ENCODE results near the gene RNF10.

Gene RNF10

GRCh38 chr12:120618954-120619615 lies 84.9 kb downstream of the RNF10 start:
- no peak for DNase-seq

- no peak for DNase-seq
Observed at GRCh38 chr12:120620624-120621023, 86.5 kb downstream of the RNF10 start.

- no peak for DNase-seq
Observed at GRCh38 chr12:120625557-120626419, 91.6 kb downstream of the RNF10 start.

All from NCI-H2081 treated with DMSO at 0.1 percent for 48 hours (cell line).